ENCODE results near the gene EPN2. TPM values are rescaled to one million over a fixed set of nuclear protein-coding genes. Genes with fewer than 3 reads are reported as not detected.

Gene EPN2
- total RNA-seq, 4 donors from 2014 or later, result 18.9 to 31.8 (median 26.2) TPM

DNA sequence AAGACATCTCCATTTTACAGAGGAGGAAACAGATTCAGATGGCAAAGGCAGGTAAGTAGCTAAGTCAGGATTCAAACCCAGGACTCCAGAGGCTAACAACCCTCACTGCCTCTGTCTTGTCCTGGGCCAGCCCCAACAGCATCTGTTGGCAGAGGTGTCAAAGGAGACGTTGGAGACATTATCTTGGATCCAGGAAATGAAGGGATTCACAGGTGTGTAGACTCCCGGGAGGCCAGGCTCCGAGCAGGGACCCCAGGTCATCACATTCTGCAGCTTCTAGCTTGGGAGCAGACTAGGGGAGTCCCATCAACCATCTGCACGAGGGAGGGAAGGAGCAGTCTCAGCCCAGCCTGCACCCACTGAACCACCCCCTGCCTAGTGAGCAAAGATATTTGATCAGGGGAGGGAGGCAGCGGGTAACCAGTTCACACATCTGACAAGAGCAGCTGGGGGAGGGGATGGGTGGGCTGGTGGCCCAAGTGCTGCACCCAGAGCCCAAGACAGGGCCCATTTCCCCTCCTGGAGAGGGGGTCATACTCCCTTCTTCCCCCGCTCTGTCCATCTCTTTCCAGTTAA, 126.4 kb downstream of the EPN2 start:
- peaks cover 4 to 9% of the 10 kb centered on the region in 2 donors for H3K4me1 ChIP-seq
- in situ Hi-C loops (cut with MboI; ENCODE audit: low sequenced_read_pairs in 4 of 4) (loop anchor here (5.0 to 25.0 kb wide), 4 partner anchors 84 to 401 kb away; partner anchors contain the start of gene ALDH3A2 (in 1 of the 4)), intact Hi-C loops (cut with DNase I; ENCODE audit: low total_unique reads) (loop anchor here (2.0 to 5.0 kb wide), 3 partner anchors 284 to 403 kb away; partner anchors contain the start of gene ALDH3A2)
- H3K27ac ChIP-seq, result no peak overlapping the region
- H3K27me3 ChIP-seq, result no peaks in the 10 kb centered on the region
- H3K9me3 ChIP-seq, result no peaks in the 10 kb centered on the region
- TF ChIP-seq, protein P1, sequence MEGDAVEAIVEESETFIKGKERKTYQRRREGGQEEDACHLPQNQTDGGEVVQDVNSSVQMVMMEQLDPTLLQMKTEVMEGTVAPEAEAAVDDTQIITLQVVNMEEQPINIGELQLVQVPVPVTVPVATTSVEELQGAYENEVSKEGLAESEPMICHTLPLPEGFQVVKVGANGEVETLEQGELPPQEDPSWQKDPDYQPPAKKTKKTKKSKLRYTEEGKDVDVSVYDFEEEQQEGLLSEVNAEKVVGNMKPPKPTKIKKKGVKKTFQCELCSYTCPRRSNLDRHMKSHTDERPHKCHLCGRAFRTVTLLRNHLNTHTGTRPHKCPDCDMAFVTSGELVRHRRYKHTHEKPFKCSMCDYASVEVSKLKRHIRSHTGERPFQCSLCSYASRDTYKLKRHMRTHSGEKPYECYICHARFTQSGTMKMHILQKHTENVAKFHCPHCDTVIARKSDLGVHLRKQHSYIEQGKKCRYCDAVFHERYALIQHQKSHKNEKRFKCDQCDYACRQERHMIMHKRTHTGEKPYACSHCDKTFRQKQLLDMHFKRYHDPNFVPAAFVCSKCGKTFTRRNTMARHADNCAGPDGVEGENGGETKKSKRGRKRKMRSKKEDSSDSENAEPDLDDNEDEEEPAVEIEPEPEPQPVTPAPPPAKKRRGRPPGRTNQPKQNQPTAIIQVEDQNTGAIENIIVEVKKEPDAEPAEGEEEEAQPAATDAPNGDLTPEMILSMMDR (IDR thresholded peaks at IDR 0.05 in 4 of 5, conservative IDR thresholded peaks at IDR 0.05 in 1 of 5), result no peak
- TF ChIP-seq POLR2A (IDR thresholded peaks at IDR 0.05), result no peak
- ATAC-seq (no peak), DNase-seq (no peak)
- no peak overlapping the region for H3K4me3 ChIP-seq
- no peaks in the 10 kb centered on the region for H3K36me3 ChIP-seq

DNA sequence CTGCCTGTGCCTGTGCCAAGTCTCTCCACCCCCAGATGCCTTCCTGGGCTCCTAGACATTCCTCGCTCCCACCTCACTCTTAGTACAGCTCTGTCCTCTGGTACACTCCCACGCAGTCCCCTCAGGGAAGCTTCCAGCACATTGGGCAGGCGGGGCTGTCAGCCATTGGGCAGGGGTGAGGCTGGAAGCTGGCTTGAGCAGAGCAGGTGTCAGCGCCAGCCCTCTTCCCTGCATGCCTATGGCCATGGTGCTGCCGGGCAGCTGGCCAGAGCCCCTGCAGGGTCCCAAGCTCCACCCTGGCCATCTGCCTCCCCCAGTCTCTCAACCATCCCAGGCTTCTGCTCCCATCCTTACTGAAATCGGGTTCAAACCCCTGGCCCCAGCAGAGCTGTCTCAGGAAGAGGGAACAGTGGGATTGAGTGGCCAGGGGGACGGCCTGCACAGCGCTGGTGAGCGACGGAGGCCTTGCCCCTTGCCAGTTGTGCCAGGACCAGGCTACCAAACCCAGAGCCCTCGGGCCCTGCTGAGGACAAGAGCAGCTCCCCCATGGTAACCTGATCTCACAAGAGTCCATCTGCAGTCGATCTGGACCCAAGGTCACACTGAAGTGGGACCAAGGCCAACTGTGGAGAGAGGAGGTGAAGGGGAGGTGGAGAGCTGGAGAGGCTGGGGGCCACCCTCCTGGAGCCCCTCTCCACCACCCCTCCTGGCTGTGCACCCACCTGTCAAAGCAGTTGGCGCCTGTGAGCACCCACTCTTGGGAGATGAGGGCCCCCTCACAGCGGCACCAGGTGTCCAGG, 127.7 kb downstream of the EPN2 start:
- Histone ChIP-seq H3K27ac (no peak overlapping the region), H3K9me3 (no peaks in the 10 kb centered on the region), H3K27me3 (no peaks in the 10 kb centered on the region), H3K36me3 (no peaks in the 10 kb centered on the region), H3K4me3 (no peak overlapping the region), H3K4me1 (peaks cover 4 to 9% of the 10 kb centered on the region in 2 donors)
- no peak for DNase-seq
- intact Hi-C loops (cut with DNase I; ENCODE audit: low total_unique reads), result loop anchor here (5.0 kb wide), 2 partner anchors 282 to 387 kb away; partner anchors contain the start of gene ALDH3A2
- in situ Hi-C loops (cut with MboI; ENCODE audit: low sequenced_read_pairs in 4 of 4), result loop anchor here (5.0 to 25.0 kb wide), 4 partner anchors 82 to 400 kb away; partner anchors contain the start of gene ALDH3A2 (in 1 of the 4)
- TF ChIP-seq POLR2A (IDR thresholded peaks at IDR 0.05), result no peak
- TF ChIP-seq, protein P1 (IDR thresholded peaks at IDR 0.05 in 4 of 5, conservative IDR thresholded peaks at IDR 0.05 in 1 of 5), result no peak
- ATAC-seq, result no peak

DNA sequence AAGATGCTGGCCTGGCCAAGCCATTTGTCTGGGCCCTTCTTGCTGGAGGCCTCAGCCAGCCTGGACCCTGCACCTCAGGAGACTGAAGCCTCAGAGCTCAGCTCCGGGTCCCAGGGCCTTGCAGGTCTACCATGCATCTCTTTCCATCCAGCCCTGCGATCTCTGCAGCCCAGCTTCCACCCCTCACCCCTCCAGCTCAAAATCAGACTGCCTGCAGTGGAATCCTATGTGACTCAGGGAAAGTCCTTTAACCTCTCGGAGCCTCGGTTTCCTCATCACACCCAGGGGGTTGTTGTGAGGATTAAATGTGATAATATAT, 128.3 kb downstream of the EPN2 start:
- intact Hi-C loops (cut with DNase I; ENCODE audit: low total_unique reads), result no loop called here
- in situ Hi-C loops (cut with MboI; ENCODE audit: low sequenced_read_pairs in 4 of 4), result loop anchor here (5.0 to 25.0 kb wide), 4 partner anchors 82 to 399 kb away; partner anchors contain the start of gene ALDH3A2 (in 1 of the 4)

DNA sequence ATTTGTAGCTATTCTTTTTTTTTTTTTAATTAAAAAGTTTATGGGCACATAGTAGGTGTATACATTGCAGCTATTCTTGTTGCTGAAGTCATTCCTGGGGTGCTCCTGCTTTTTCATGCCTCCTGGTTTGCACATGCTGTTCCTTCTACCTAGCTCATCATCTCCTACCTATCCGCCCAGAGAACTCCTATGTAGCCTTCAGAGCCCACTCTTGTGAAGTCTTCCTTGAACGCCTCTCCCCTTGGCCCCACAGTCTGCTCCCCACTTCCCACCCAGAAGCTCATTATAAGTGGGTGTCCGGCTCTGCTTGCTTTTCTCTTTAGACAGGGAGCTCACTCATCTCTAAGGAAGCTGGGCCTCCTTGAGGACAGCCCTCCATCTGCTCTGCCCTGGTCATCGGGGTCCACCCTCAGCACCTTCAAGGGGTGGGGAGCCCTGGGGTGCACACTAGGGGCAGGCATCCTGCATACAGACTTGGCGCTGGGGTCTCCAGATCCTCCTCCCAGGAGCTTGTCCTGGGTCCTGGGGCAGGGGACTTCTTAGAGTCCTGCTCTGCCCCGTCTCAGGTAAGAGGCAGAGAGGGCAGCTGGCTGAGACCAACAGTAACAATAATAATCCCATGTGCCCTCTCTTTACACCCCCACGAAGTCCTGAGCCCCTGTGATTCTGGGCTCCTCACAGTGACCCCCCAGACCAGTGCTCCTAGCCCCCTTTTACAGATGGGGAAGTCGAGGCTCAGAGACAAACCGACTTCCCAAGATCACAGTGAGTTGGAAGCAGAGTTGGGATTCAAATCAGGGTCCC, 128.9 kb downstream of the EPN2 start:
- Histone ChIP-seq H3K9me3 (no peaks in the 10 kb centered on the region), H3K4me1 (peaks cover 4 to 9% of the 10 kb centered on the region in 2 donors), H3K36me3 (no peaks in the 10 kb centered on the region), H3K27me3 (no peaks in the 10 kb centered on the region), H3K4me3 (no peak overlapping the region), H3K27ac (no peak overlapping the region)
- DNase-seq (no peak), ATAC-seq (no peak)
- TF ChIP-seq POLR2A (IDR thresholded peaks at IDR 0.05), result no peak
- TF ChIP-seq, protein P1 (IDR thresholded peaks at IDR 0.05 in 4 of 5, conservative IDR thresholded peaks at IDR 0.05 in 1 of 5), result no peak
- in situ Hi-C loops (cut with MboI; ENCODE audit: low sequenced_read_pairs in 4 of 4) (loop anchor here (5.0 to 25.0 kb wide), 4 partner anchors 81 to 399 kb away; partner anchors contain the start of gene ALDH3A2 (in 1 of the 4)), intact Hi-C loops (cut with DNase I; ENCODE audit: low total_unique reads) (no loop called here)

More for the DNA sequence above, 128.3 kb downstream of the EPN2 start:
- Histone ChIP-seq H3K4me3 (no peak overlapping the region), H3K9me3 (no peaks in the 10 kb centered on the region), H3K36me3 (no peaks in the 10 kb centered on the region), H3K27me3 (no peaks in the 10 kb centered on the region), H3K4me1 (peaks cover 4 to 9% of the 10 kb centered on the region in 2 donors), H3K27ac (no peak overlapping the region)
- ATAC-seq (no peak), DNase-seq (no peak)
- TF ChIP-seq, protein P1 (IDR thresholded peaks at IDR 0.05 in 4 of 5, conservative IDR thresholded peaks at IDR 0.05 in 1 of 5), result no peak
- no peak for TF ChIP-seq POLR2A (IDR thresholded peaks at IDR 0.05)
